UCSD-AML1 (cell line): ENCODE data around the gene RAD51.
A peak's percentile ranks its signal among the peaks of the same experiment; 100 is the strongest.
"Not testable (repeated sequence)": the region's sequence is repeated elsewhere in the genome, so short reads cannot be mapped to it uniquely, and the experiment has no call there.

Experiments
- DNase-seq: peaks from one replicate; lab custom pipeline; 2025; ENCODE audit not compliant: unreplicated experiment; lab: John Stamatoyannopoulos, UW

RAD51 gene

GRCh38 chr15:40694688-40695468 lies at the start of gene RAD51:
Gene RAD51, plus strand, starts transcription at chr15:40695174. Its CDS starts 3,585 bp downstream, at chr15:40698759.
- peak; percentile 94 for DNase-seq

DNA sequence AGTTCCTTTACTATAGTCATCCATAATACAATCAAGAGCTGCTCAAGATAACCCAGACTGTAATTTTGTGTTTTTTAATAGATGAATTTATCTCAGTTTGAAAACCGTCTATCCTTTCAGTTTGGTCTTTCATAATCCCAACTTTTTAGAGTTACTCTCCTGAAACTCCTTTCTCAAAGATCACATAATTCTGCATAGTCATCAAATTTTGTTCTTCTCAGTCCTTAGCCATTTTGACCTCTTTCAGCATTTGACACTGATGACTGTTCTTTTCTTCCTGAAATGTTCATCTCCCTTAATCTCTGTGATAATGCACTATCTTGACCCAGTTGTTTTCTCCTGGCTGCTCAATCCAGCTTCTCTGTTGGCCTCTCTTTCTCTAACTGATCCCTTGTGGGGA lies 47.5 kb upstream of the RAD51 start:
- no peak for DNase-seq

DNA sequence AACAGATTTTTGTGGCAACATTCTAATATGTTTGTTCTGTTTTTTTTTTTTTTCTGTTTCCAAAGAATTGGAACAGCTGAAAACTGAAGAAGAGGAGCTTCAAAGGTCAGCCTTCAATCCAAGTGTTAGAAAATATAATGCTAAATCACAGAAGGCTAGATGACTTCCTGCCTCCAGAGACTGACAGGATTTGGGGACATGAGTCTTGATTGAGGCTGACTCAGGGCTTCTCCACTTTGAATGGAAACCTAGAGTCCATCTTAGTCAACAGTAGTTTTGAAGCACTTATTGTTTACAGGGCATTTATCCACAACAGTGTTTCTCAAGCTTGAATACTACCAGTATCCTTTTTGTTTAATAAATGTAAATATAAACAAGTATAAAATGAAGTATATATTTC lies 44.5 kb upstream of the RAD51 start:
- no peak for DNase-seq

DNA sequence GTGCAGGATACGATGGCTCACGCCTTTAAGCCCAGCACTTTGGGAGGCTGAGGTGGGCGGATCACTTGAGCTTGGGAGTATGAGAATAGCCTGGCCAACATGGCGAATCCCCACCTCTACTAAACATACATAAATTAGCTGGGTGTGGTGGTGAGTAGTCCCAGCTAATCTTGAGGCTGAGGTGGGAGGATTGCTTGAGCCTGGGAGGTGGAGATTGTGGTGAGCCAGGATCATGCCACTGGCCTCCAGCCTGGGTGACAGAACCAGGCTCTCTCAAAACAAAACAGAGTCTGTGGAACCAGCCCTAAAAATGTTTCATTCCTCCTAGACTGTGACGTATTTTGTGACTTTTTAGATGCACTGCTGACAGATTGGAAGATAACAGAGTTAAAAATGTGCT lies 34.3 kb upstream of the RAD51 start:
- DNase-seq: no peak

GRCh38 chr15:40664909-40665308 lies 30.1 kb upstream of the RAD51 start:
- DNase-seq: no peak

DNA sequence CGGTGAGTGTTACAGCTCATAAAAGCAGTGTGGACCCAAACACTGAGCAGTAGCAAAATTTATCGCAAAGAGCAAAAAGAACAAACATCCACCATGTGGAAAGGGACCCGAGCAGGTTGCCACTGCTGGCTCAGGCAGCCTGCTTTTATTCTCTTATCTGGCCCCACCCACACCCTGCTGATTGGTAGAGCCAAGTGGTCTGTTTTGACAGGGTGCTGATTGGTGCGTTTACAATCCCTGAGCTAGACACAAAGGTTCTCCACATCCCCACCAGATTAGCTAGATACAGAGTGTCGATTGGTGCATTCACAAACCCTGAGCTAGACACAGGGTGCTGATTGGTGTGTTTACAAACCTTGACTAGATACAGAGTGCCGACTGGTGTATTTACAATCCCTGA lies 18.7 kb upstream of the RAD51 start:
- not testable (repeated sequence) for DNase-seq

- DNase-seq: not testable (repeated sequence)
Measured at GRCh38 chr15:40676906-40677305, 18.1 kb upstream of the RAD51 start.

DNA sequence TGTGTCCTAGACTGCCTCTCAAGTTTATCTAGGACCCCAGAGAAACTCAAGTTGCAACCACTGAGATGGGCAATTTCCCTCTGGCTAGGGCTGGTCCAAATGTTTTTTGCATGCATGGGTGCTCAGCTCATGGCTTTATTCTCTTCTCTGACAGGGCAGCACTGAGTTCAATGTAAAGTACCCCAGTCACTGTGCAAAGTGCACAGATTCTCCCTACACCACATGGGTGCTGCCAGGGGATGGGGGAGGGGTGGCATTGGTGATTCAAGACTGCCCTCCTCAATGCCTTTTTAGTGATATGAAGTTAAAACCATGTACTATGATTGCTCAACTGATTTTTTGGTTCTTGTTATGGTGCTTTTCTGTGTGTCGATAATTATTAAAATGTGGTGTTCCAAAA lies 14.8 kb upstream of the RAD51 start:
- DNase-seq: no peak

DNA sequence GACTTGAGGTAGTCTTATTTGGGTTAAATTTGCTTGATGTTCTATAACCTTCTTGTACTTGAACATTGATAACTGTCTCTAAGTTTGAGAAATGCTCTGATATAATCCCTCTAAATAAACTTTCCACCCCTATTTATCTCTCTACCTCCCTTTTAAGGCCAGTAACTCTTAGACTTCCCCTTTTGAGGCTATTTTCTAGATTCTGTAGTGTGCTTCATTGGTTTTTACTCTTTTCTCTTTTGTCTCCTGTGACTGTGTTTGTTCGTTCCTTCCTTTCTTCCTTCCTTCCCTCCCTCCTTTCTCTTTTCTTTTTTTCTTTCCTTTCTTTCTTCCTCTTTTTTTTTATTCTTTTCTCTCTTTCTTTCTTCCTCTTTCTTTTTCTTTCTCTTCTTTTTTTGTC lies 14.0 kb upstream of the RAD51 start:
- not testable (repeated sequence) for DNase-seq

DNA sequence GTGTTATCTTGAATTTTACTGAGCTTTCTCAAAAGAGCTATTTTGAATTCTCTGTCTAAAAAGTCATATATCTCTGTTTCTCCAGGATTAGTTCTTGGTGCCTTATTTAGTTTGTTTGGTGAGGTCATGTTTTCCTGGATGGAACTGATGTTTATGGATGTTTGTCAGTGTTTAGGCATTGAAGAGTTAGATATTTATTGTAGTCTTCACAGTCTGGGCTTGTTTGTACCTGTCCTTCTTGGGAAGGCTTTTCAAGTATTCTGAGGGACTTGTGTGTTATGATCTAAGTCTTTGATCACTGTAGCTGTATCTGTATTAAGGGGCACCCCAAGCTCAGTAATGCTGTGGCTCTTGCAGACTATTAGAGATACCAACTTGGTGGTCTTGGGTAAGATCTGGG lies 10.6 kb upstream of the RAD51 start:
- no peak for DNase-seq

DNA sequence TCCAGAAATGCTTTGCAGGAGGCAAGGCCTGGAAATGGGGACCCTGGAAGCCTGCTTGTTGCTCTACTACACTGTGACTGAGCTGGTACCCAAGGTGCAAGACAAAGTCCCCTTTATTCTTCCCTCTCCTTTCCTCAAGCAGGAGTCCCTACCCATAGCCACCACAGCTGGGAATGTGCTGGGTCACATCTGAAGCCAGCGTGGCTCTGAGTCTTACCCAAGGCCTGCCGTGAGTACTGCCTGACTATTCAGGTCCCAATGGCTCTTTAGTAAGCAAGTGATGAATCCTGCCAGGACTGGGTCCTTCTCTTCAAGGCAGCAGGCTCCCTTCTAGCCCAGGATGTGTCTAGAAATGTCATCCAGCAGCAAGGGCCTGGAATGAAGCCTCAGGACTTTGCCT lies 9.6 kb upstream of the RAD51 start:
- no peak for DNase-seq

GRCh38 chr15:40688932-40689799 lies 5.8 kb upstream of the RAD51 start:
- no peak for DNase-seq

DNA sequence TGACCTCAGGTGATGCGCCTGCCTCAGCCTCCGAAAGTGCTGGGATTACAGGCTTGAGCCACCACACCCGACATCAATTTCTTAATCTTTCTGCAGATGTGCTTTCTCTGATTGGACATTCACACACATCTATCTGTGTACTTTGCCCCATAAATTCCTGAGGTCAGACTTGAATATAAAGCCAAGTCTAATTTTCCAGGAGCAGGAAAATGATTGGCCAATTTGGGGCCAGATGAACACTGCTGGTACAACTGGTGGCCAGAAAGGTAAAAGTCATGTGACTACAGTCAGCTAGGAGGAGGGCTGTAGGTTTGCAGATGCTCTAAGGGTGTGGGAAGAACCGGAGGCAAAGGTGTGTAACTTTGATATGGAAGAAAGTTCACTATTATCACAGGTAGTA lies 3.2 kb upstream of the RAD51 start:
- no peak for DNase-seq

- DNase-seq: no peak
Measured at GRCh38 chr15:40693904-40694687, 878 bp upstream of the RAD51 start.

GRCh38 chr15:40695469-40695890 lies 506 bp downstream of the RAD51 start:
- DNase-seq: no peak

DNA sequence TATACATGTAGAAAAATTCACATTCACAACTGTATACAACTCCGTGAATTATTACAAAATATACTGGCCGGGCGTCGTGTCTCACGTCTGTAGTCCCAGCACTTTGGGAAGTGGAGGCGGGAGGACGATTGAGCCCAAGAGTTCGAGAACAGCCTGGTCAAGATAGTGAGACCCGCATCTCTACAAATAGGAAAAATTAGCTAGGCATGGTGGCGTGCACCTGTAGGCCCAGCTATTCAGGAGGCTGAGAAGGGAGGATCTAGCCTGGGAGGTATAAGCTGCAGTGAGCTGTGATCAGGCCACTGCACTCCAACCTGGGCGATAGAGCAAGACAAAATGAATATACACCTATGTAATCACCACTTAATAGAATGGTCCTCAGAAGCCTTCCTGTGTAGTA lies 1.3 kb downstream of the RAD51 start:
- no peak for DNase-seq

DNA sequence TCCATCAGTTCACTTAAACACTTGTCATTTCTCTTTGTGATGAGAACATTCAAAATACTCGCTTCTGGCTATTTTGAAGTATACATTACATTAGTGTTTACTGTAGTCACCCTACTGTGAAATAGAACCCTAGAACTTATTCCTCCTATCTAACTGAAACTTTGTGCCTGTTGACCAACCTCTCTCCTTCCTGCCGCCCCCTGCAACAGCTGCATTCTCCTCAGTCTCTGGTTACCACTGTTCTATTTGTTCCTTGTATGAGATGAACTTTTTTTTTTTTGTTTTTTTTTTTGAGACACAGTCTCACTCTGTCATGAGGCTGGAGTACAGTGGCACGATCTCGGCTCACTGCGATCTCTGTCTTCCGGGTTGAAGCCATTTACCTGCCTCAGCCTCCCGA lies 2.9 kb downstream of the RAD51 start:
- no peak for DNase-seq

DNA sequence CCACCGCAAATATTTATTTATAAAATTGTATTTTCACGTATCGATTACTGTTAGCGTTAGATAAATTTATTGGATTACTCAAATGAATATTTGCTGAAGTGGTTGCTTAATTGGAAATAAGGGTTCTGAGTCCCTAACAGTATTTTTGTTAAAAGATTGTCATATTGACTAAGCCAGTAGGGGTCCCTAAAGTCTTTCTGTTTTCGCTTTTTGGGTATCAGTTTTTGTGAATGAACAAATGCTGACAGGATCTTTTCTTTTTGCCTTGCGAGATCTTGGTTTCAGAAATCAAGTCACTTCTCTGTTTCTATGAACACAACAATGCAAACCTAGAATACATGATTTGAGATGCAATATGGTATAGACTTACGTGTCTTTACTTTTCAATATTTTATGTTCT lies 7.1 kb downstream of the RAD51 start:
- no peak for DNase-seq

GRCh38 chr15:40706121-40706520 lies 11.1 kb downstream of the RAD51 start:
- DNase-seq: no peak

DNA sequence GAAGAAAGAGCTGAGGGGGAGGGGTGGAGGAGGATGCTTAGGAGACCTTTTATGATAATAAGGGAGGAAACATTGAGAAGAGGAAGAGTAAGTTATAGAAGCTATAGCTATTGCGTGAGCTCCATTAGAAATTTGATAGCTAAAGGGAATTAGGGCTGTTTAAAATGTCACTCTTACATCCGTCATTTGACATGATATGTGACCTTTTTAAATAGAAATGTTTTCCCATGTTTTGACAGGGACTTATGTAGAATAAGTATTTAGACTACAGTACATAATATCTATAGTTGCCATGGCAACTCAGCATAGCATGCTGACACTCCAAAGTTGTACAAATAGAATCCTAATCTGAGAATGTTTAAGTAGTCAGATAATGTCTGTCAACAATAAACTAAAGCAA lies 19.2 kb downstream of the RAD51 start:
- DNase-seq: no peak

GRCh38 chr15:40716165-40716564 lies 21.2 kb downstream of the RAD51 start:
- no peak for DNase-seq
